Thoracic aorta (tissue), 2 donors: ENCODE measurements around the gene PPM1H. TPM values are rescaled to one million over a fixed set of nuclear protein-coding genes. Genes with fewer than 3 reads are reported as not detected.

Experiments used
- ATAC-seq: fragments of 150-250 bp; one replicate; pipeline ENCODE4 v1.8.0; 2017; ENCODE audit warnings: low read depth; ENCODE audit not compliant: insufficient number of reproducible peaks, low FRiP score
- DNase-seq: peaks from one replicate; pipeline ENCODE4 v3.0.0-alpha.2; 2020; ENCODE audit warnings: low spot score
- H3K27ac ChIP-seq, 2 donors: fragments of 200-600 bp; sonication (generic); 1 replicate in 1 of 2; 2 replicates in 1 of 2; pipeline ENCODE4 v1.5.1; 2016; ENCODE audit warnings: mild to moderate bottlenecking in 2 of 2, moderate library complexity in 2 of 2
- H3K27me3 ChIP-seq: fragments of 200-600 bp; sonication (generic); replicated peaks from 2 replicates; pipeline ENCODE4 v1.6.0; 2016; ENCODE audit warnings: mild to moderate bottlenecking; ENCODE audit not compliant: insufficient read depth
- H3K36me3 ChIP-seq: fragments of 200-600 bp; sonication (generic); one replicate; pipeline ENCODE4 v1.5.1; 2016
- H3K4me1 ChIP-seq, 2 donors: fragments of 200-600 bp; sonication (generic); 1 replicate in 1 of 2; 2 replicates in 1 of 2; pipeline versions ENCODE4 v1.5.1 to v1.6.0; 2016; ENCODE audit warnings: low read depth in 2 of 2, mild to moderate bottlenecking in 1 of 2; ENCODE audit not compliant: control insufficient read depth in 1 of 2
- H3K4me3 ChIP-seq: fragments of 200-600 bp; sonication (generic); 2 replicates; pipeline ENCODE4 v1.5.1; 2016; ENCODE audit warnings: mild to moderate bottlenecking
- H3K9me3 ChIP-seq: fragments of 200-600 bp; sonication (generic); 2 replicates; pipeline ENCODE4 v1.5.1; 2016
- total RNA-seq, 2 donors: library from RNA; depleted of rRNA; stranded (reverse); fragments of >200 nt; gene quantifications; one replicate each; pipeline versions ENCODE4 v1.1.0 to v1.2.3, GENCODE V29; 2016
- TF ChIP-seq, protein P1 (sequence below): fragments of 200-600 bp; sonication (generic); IDR thresholded peaks from one replicate; pipeline ENCODE4 v1.5.1; 2019; ENCODE audit warnings: antibody characterized with exemption

The PPM1H gene
- total RNA-seq, 2 donors from 2014 or later, result 9.1 to 10.3 TPM

DNA sequence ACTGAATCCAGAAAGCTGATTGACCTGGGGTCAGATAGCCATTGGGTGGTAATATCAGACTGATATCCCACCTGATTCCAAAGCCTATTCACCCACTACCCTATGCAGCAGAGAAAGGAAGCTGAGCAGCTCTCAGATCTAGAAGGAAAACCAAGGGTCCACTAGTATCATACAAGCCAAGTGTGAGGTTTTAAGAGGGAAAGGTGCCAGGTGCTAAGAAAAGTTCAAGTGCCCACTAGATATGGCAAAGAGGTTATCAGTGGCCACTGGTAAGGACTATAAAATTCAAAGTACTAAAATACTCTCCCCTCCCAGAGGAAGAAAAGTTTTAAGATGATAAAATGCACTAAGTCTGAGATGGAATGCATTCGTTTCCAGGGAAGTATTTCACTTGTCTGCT lies 85.6 kb downstream of the PPM1H start:
- ATAC-seq (no peak), DNase-seq (no peak)
- Histone ChIP-seq H3K9me3 (no peaks in the 10 kb centered on the region), H3K36me3 (no peaks in the 10 kb centered on the region), H3K4me1 (peaks cover 11 to 22% of the 10 kb centered on the region in 2 donors), H3K4me3 (no peak overlapping the region), H3K27ac (no peak overlapping the region), H3K27me3 (no peaks in the 10 kb centered on the region)
- TF ChIP-seq, protein P1, sequence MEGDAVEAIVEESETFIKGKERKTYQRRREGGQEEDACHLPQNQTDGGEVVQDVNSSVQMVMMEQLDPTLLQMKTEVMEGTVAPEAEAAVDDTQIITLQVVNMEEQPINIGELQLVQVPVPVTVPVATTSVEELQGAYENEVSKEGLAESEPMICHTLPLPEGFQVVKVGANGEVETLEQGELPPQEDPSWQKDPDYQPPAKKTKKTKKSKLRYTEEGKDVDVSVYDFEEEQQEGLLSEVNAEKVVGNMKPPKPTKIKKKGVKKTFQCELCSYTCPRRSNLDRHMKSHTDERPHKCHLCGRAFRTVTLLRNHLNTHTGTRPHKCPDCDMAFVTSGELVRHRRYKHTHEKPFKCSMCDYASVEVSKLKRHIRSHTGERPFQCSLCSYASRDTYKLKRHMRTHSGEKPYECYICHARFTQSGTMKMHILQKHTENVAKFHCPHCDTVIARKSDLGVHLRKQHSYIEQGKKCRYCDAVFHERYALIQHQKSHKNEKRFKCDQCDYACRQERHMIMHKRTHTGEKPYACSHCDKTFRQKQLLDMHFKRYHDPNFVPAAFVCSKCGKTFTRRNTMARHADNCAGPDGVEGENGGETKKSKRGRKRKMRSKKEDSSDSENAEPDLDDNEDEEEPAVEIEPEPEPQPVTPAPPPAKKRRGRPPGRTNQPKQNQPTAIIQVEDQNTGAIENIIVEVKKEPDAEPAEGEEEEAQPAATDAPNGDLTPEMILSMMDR, result no peak

DNA sequence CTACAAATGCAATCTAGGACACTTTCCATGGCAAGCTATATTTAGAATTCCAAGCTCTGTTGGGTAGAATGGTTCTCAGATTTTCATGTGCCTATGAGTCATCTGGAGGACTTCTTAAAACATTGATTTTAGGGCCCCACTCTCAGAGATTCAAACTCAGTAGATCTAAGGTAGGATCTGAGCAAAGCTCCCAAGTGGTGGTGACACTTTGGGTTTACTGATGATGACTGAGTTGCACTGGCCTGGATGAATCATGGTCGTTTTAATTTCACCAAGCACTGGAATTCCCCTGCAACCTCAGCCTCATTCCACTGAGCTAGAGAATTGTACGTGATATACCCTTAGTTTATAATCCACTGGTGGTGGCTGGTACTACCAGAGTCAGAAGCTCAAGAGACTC lies 86.5 kb downstream of the PPM1H start:
- peak; percentile 69 for ATAC-seq
- no peak for DNase-seq
- no peaks in the 10 kb centered on the region for H3K36me3 ChIP-seq
- no peaks in the 10 kb centered on the region for H3K27me3 ChIP-seq
- peaks cover 11 to 29% of the 10 kb centered on the region in 2 donors for H3K4me1 ChIP-seq
- TF ChIP-seq, protein P1, result no peak
- H3K4me3 ChIP-seq, result no peak overlapping the region
- H3K27ac ChIP-seq, result peak overlapping the region in 1 of 2 donors; percentile 53
- H3K9me3 ChIP-seq, result no peaks in the 10 kb centered on the region

DNA sequence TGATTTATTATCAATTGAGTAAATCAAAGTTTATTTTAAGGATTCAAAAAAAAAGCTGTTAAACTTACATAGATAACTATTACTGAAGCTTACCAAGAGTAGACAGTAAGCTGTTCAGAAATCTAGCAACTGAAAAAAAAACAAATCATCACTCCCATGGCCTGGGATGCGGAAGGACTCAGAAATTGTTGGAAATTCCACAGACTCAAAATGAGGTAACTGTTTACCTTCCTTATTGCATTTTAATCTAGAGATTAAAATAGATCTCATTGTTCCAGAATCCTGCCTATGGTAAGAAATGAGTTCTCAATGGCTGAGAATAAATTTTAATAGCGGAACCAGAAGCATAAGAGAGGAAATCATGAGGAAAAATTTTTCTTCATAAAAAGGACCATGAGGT lies 87.2 kb downstream of the PPM1H start:
- Histone ChIP-seq H3K27ac (no peak overlapping the region), H3K9me3 (no peaks in the 10 kb centered on the region), H3K4me3 (no peak overlapping the region), H3K4me1 (peaks cover 11 to 29% of the 10 kb centered on the region in 2 donors), H3K27me3 (no peaks in the 10 kb centered on the region), H3K36me3 (no peaks in the 10 kb centered on the region)
- TF ChIP-seq, protein P1, result no peak
- no peak for ATAC-seq
- DNase-seq, result no peak

DNA sequence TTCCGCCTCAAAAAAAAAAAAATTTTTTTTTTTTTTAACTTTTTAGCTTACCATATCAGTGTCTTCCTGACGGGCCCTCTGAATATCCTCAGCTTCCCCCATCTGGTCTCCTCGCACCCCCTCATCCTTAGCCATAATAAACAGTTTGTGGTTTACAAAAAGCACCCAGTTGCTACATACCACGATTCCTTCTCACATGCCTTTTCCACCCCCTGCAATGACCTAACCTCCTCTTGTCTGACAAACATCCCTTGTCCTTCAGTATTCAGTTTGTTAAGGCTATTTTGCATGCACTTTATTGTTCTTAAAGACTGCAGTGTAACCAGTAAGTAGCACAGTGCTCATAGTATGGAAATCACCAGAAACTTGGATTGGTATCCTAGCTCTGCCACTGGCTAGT lies 88.5 kb downstream of the PPM1H start:
- DNase-seq (no peak), ATAC-seq (no peak)
- Histone ChIP-seq H3K4me3 (no peak overlapping the region), H3K9me3 (no peaks in the 10 kb centered on the region), H3K27me3 (no peaks in the 10 kb centered on the region), H3K36me3 (no peaks in the 10 kb centered on the region), H3K27ac (no peak overlapping the region), H3K4me1 (peaks cover 21 to 39% of the 10 kb centered on the region in 2 donors)
- TF ChIP-seq, protein P1, result no peak

DNA sequence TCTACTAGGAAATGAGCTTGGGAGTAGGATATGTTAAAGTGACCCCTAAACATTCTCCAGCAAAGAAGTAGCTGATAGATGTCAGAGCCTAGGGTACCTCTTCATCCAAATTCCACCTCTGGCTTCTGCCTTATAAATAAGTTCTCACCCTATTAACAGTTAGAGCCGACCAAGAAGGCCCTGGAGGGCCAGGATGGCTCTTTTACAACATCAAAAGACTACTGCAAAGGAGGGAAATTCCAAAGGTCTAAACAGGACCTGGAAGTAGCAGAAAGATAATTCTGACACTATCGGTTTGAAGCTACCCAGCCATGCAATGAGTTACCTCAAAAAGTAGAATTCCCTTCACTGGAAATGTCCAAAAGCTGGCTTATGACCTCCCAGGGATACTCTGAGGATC lies 90.0 kb downstream of the PPM1H start:
- DNase-seq (no peak), ATAC-seq (no peak)
- TF ChIP-seq, protein P1, result no peak
- Histone ChIP-seq H3K27ac (no peak overlapping the region), H3K4me3 (no peak overlapping the region), H3K9me3 (no peaks in the 10 kb centered on the region), H3K4me1 (peaks cover 21 to 47% of the 10 kb centered on the region in 2 donors), H3K36me3 (no peaks in the 10 kb centered on the region), H3K27me3 (no peaks in the 10 kb centered on the region)
